Suppressor macrophage treated with lipopolysaccharide for 4 hours (primary cell): ENCODE measurements around the gene MPRIP.

Source experiments
- DNase-seq: peaks from one replicate; pipeline ENCODE4 v3.0.0-alpha.2; 2020

Gene MPRIP

DNA sequence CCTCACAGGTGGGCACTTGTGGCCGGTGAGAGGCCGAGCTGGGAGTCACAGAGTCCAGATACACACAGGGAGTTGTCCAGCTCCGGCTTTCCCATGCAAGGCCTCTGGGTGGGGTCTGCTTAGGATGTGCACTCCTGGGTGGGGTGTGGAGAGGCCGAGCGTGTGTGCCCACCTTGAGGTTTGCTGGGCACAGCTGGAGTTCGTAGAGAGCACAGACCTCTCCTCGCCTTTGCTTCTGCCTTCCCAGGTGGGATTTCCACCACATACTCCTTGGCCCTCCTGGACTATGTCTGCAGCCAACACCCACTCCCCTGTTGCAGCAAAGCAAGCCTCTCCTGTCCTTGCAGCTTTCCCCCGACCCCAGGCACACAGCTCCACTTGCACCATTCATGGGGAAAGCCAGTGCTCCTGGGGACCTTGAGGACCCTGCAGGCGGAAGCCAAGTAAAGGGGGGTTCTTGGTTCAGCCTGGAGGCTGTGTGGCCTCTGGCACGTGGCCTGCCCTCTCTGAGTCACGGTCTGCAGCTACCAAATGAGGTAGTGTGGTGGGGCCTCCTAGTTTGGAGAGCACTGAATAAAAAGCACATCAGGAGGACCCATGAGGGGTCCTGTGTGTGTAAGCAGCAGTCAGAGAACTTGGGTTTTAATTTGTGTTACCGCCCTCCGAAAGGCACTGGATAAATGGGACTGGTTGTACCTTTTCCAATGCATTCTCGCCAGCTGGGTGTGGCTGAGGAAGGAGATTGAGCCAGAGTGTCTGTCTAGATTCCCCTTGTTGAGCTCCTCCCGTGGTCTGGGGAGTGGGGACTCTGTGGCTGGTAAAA, 31.5 kb downstream of the MPRIP start:
- no peak for DNase-seq

DNA sequence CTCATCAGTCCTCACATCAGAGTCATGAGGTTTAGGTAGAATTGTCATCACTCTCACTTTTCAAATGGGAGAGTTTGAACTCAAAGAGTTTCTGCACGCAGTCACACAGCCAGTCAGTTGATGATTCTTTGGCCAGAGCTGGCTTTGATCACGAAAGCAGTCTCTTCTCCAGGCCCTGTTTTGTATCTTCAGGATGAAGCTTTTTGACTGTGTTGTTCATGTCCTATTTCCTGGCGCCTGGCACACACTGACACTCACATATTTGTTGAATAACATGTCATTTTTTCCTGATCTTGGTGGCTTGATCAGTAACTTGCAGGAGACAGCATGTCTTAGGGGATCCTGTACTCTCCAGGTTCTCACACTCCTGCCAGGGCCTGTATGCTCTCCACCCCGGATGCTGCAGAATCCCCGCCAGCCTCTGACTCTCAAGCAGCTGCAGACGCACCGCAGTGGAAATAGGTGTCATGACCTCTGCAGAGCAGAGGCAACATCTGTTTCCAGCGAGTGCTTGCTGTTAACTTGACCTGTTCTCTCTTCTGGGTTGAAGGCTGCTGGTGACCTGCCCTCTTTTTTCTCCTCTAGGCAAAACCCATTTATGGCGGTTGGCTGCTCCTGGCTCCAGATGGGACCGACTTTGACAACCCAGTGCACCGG, 33.0 kb downstream of the MPRIP start:
- DNase-seq: no peak

DNA sequence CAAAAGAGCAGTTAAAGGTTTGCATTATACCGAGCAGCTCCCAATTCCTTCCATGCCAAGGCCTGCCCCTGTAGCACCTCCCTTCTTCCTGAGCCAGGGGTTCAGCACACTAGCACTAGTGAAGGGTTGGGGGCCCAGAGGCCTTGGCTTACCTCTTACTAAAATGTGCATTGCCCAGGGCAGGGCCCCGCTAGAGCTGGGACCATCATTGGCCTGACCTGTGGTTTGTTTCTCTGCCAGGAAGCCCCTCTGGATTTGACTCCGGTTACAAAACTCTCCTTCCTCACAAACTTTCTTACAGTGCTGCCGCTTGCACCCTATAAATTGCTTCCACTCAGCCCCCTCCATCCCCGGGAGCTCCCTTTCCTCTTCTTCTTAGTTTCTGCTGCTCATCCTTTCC, 33.8 kb downstream of the MPRIP start:
- DNase-seq: no peak

DNA sequence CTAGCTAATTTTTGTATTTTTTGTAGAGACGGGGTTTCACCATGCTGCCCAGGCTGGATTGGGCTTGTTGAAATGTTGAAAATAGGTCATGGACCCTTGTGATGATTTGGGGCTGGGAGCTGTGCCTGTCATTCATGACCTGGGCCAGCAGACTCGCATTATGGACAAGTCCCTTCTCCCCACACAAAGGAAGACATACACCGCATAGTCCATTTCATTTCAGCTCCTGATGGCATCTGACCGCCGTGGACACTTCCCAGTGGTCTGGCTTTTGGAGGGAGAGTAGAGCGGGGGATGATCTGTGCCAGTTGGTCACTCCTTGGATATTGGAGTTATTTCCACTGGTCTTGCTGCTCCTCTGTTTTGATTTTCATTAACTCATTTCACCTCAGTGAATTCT, 34.8 kb downstream of the MPRIP start:
- DNase-seq: no peak

DNA sequence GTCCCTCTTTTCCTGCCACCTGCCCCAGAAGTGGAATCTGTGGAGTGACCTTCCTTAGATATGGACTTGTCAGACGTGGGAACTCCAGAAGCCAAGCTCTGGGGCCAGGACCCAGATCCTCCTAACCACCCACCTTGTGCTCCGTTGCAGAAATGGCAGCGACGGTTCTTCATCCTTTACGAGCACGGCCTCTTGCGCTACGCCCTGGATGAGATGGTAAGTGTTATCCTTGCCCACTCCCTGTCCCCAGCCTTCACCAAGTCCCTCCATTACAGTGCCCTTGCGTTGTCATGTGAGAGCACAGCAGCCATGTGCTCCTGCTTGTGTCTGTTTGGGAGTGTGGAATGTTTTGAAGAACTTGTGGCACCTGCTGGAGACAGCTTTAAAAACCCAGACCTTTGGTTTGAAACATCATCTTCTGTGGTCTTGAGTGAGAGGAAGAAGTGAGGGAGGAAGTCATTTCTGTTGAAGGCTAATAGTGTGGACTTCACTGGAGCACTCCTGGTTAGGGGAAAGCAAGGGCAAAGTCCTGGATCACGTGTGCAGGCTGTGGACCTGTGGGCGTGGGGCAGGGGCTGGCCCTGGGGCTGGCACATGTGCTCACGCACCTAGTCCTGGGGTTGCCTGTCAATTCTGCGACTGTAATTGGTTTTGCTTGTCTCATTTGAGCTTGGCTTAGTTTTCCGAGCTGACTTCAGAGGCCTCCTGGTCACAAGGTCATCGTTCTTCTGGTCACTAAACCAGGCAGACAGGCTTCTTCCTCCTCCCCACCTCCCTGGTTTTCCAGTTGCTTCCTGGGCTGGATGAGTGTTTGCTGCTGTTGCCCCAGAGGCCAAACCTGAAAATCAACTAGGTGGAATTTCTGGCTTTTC, 35.8 kb downstream of the MPRIP start:
- no peak for DNase-seq

DNA sequence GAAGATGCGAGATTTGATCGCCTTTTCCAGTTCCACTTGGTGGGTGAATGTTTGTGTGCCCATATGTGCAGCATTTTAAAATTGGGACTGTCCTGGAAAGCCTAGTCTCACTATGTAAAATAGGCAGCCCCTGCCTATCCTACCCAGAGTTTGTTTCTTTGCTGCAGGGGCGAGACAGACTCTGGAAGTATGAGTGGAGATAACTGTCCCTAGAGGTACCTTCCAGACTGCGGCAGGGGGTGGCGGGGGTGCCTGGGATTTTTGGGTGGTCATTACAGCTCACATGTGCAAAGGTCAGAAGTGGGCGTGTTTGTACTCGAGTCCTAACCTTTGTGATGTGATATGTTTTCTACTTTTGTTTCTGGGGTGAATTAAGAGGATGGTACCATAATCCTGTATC, 36.6 kb downstream of the MPRIP start:
- no peak for DNase-seq

DNA sequence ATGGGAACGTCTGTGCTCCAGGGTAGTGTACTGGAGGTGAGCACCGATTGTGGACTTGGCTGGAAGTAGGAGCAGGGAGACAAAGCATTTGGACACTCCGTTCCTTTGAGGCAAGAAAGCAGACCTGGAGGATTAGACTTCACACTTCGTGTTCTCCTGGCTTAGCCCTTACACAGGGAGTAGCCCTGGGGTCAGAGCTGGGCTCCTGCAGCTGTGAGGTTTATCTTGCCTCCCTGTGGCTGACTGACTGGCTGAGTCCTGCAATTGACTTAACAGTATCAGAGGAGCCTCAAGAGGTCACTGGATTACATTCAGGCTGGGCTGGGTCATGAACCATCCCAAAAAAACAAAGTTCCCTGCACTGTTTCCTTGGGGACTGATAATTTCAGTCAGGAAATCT, 37.1 kb downstream of the MPRIP start:
- no peak for DNase-seq

DNA sequence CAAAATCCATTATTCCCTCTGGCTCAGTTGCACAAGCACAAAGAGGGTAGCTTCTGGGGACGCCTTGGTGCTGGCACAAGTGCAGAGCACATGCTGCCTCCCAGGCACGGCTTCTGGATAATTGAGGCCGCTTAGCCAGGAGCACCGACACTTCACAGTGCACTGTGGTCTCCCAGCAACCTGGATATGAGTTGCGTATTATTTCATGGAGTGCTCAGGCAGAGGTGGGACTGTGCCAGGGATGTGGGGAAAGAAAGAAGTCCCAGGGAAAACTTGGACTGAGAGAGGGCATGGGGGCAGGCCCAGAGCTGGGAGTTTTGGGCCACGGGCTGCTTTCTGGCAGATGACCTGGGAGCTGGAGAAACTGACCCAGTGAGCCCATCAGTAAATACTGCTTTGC, 37.5 kb downstream of the MPRIP start:
- no peak for DNase-seq

DNA sequence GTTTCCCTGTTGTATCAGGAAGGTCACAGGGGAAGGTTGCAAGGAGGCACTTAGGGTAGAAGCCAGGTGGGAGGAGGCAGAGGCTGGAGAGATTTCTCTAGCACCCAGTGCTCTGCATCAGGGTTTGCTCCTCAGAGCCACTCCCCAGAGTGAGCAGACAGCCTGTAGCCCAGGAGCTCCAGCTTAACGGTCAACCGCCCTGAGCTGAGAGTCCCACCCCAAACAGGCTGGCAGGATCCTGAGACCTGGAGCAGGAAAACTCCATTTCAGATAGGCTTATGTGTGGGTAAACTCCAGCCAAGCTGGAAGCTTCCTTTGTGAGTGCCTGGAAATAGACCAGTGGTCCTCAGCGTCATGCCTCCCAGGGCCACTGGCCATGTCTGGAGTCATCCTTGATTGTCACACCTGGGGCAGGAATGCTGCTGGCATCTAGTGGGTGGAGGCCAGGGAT, 37.9 kb downstream of the MPRIP start:
- DNase-seq: no peak

DNA sequence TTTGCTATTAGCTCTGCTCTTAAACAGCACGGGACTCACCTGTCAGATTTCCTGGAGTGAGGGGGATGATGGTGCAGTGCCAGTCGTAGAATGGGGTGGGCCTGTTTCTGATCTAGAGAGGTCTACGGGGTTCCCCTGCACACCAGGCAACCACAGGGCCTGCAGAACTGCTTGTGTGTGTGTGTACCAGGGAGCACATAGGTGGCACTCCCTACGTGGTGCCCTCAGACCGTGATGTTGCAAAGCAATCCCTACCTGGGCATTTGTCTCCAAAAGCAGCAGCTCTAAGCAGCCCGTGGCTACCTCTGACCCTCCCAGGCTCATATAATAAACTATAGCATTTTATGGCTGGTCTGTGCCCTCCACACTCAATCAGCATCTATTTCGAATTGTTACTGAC, 38.5 kb downstream of the MPRIP start:
- DNase-seq: no peak

DNA sequence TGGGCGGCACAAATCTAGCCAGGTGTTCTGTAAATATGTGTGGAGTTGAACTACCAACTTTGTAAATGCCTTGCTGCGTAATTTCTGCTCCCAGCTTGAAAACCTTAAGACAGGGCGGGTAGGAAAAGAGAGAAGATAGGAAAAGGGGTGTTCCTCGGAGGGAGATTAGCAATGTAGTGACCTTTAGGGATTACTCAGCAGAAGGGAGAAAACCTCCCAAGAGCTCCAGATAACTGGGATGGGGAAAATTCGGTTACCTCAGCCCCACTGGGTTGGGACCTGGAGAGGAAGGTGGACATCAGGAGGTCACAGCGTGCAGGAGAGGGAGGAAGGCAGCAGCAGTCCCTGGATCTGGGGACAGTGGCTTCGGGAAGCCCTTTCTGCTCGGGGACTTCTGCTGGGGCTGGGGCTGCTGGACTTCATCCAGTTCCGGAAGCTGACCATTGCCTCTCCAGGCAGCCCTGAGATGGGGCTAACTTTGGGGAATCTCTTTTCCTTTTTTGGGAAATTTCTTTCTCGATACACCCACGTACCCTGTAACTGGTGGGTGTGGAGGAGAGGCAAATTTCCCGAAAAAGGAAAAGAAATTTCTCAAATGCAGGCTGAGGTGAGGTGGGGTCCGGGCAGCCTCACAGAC, 39.2 kb downstream of the MPRIP start:
- DNase-seq: no peak

DNA sequence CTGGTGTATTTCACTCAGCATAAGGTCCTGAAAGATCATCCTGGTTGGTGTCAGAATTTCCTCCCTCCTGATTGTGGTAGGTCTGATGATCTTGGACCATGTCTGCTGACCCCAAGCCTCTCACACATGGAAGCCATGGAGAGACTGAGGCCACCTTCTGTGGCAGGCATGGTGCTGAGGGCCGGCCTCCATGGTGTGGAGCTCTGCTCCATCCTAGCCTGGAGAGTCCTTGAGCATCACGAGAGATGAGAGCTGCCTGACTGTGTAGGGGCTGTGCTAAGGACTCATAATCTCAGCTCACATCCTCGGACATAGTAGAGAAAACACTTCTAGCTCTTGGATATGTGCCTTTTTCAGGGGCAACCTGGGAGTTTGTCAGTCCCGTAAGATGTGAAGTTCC, 40.6 kb downstream of the MPRIP start:
- DNase-seq: no peak

DNA sequence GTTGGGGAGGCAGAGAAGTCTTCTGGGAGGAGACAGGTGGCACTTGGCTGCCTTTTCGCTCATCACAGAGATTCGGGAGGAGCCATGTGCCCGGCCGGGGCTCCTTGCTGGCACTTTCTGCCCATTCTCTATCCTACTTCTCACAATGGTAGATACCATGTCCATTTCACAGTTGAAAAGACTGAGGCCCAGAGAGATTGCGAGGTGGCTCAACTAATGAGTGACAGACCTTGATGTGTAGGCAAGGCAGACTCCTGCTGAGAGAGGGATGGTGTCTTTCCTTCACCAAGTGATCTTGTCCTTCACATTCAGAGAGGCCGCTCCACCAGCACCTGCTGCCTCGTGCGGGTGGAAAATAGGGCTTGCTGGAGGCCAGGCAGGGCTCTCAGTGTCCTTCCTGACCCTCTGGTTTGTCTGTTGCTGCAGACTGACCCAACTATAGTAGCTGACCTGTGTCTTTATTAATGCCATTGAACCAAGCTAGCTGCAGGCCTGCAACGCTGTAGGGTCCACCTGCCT, 42.1 kb downstream of the MPRIP start:
- DNase-seq: no peak

DNA sequence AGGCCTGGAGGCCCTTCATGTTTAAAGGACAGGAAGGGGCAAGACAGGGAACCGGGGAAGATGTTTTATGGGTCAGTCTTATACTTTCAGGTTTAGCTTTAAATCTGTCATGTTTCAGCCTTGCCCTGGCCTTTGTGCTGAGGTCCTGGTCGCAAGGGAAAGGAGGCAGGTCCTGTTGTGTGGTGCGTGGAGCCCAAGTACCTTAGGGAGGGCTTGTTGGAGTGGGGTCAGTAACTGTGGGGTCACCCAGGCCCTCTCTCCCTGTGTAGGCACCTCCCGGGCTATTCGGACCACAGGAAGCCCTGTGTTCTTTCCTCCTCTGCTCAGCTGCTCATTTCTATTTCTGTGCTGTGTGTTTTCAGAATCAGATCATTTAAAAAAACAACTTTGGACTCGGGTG, 42.7 kb downstream of the MPRIP start:
- no peak for DNase-seq

DNA sequence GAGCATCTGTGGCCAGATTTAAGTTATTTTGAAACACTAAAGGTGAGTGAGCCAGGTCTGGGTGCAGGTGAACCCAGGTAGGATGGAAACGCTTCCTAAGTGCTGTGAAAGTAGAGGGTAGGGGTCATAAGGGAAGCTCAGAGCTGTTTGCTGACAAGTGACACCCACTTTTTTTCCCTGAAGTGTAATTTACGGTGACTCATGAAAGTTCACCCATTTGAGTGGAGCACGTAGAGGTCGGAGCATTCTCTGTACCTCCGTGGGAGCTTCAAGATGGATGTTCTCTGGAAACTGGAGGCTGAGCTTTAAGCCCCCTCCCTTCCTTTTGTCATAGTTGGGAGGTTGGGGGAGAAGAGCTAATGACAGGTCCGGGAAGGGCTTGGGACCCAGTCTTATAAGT, 44.3 kb downstream of the MPRIP start:
- no peak for DNase-seq

DNA sequence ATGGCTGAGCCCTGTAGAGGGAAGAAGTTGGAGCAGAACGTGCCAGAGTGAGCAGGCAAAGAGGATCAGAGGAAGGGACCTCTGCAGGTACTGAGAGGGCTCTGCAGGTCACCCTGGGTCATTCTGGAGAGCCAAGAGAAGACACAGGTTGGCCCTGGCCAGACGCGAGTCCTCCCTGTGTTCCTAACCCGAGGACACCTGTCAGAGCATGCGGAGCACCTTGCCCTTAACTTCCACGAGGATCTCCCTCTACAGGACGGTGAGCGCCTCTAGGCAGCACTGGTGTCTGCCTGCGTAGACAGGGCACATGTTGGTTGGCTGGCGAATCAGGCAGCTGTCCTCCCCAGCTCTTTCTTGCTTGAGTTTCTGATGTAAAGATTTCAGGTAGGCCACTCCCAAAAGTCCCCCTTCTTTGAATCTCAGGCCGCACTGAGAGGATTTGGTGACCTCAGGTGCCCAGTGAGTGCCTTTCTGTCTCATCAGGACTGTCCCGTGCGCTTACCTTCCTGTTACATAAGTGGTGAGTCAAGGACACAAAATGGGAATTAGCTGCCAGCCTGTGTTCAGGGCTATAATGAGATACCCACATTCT, 45.3 kb downstream of the MPRIP start:
- DNase-seq: no peak

DNA sequence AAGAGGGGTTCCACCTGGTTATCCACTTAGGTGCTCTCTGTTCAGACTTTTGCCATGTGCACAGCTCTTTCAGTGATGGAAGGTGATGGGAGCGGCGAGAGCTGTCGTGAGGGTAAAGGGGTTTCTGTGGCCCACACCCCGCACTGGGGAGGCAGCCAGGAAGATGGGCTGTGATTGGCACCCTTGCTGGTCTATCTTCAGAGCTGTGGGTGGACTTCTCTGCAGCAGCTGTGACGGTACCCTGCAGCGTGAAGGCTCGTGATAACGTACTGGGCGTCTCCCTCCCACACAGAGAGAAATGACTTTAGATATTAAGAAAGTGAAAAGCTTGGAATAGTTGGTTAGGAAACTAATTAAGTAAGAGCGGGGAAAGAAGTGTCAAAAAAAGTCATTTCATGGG, 45.8 kb downstream of the MPRIP start:
- no peak for DNase-seq

DNA sequence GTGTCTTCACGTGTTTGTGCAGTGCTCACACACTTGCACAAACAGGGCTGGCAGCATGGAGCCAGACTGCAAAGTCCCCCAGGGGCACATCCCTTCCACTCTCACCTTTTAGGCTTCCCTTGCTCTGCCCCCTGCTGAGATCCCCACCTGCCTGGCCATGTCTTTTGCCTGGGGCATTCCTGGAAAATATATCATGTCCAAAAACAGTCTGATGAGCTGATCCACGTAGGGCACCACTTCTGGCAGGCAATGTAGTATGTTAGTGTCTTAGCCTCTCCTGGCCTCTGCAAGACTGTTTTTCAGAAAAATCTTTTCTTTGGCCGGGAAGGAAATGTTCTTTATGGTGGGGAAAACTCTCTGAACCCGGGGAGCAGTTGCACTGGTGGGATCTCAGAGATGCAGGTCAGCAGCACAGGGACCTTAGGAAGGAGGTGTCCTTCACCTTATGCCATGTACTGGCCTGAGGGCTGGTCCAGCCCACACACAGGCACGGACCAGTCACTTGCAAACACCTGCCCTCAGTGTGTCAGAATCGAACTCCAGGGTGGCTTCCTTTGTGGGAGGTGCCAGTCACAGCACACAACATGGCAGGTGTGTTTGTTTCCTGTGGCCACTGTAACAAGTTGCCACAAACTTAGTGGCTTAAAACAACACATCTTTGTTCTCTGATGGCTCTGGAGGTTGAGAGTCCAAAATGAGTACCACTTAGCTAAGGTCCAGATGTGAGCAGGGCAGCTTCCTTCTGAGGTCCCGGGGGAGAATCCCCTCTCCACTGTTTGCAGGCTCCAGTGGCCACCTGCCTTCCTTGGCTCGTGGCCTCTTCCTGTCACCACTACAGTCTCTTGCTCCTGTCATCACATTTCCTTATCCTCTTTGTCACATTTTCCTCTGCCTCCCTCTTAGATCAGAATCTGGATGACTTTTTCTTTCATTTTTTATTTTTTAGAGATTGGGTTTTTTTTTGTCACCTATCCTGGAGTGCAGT, 46.6 kb downstream of the MPRIP start:
- no peak for DNase-seq

DNA sequence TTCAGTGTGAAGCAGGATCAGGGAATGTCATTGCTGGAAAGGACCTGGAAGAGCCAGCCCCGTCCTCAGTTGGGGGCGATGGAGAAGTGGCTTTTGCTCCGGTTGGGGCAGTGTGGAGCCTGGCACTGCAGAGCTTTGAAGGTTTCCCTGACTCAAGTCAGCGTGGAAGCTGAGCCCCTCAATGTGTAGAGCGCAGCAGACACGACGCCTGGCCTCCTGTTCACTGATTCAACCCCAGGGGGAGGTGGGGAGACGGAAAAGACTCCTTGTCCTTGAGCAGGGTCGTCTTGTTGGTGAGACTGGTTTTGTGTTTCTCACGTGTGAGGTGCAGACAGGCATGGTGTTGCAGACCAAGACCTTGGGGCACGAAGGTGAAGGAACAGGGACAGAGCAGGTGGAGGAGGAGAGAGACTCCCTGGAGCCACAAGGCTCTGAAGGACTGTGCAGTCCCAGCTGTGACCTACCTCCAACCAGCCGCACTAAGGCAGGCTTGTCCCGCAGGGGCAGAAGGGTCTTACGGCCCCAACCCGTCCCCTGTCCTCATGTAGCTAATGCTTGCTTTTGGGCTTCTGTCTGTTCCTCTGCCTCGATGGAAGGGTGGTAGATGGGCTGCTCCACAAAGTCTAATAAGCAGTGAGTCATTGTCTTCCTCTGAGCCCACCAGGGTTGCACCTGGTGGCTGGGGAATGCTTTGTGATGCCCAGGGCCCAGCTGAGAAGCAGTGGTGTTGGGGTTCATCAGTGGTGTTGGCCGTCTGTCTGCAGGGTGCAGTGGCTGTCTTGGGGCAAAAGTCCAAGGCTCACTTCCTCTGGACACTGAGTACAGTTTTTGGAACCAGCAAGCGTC, 47.8 kb downstream of the MPRIP start:
- no peak for DNase-seq

DNA sequence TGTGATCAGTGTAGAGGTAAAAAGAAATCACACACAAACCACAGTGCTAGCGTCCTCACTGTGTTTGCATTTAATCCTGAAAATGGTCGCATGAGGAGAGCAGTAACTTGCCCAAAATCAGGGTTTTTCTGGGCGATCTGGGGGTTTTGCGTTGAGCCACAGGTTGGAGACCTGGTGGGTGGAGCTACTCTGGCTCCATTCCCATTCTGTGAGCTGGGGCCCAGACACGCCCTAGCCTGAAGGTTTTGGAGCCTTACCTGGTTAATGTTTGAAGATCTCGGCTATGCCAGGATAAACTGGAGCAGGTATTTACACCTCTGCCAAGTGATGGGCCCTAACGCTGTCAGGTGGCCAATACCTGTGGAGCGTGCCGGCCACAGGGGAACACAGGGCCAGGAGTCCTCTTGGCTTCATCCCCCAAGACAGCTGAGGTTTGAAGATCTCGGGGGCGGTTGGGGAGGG, 48.4 kb downstream of the MPRIP start:
- DNase-seq: no peak
